H9 (cell line): Measurements from ENCODE around the gene ARHGAP40. TPM values are rescaled to one million over a fixed set of nuclear protein-coding genes. Genes with fewer than 3 reads are reported as not detected.

Source experiments
- DNase-seq: peaks from one replicate; pipeline ENCODE4 v3.0.0-alpha.2; 2017
- H2AFZ ChIP-seq: one replicate; pipeline ENCODE4 v1.6.1; 2013; ENCODE audit warnings: mild to moderate bottlenecking, low read length, control low read depth, moderate library complexity
- H2AK5ac ChIP-seq: 2 replicates; pipeline ENCODE4 v1.6.1; 2013; ENCODE audit warnings: low read length, control low read depth, mixed read lengths; ENCODE audit not compliant: insufficient read length
- H2BK120ac ChIP-seq: one replicate; pipeline ENCODE4 v1.6.1; 2013; ENCODE audit warnings: low read depth, mild to moderate bottlenecking, low read length, control low read depth, inconsistent platforms; ENCODE audit not compliant: poor library complexity, severe bottlenecking
- H2BK12ac ChIP-seq: 2 replicates; pipeline ENCODE4 v1.6.1; 2013; ENCODE audit warnings: low read length, control low read depth, mixed read lengths, low read depth; ENCODE audit not compliant: insufficient read length
- H2BK15ac ChIP-seq: 2 replicates; pipeline ENCODE4 v1.6.1; 2013; ENCODE audit warnings: low read depth, low read length, control low read depth
- H2BK20ac ChIP-seq: one replicate; pipeline ENCODE4 v1.6.1; 2013; ENCODE audit warnings: low read depth, mild to moderate bottlenecking, low read length, control low read depth, inconsistent platforms; ENCODE audit not compliant: poor library complexity, severe bottlenecking
- H2BK5ac ChIP-seq: 2 replicates; pipeline ENCODE4 v1.6.1; 2013; ENCODE audit warnings: low read length, control low read depth, mixed read lengths; ENCODE audit not compliant: insufficient read length
- H3K14ac ChIP-seq: 2 replicates; pipeline ENCODE4 v1.6.1; 2013; ENCODE audit warnings: low read length, control low read depth; ENCODE audit not compliant: insufficient read depth
- H3K18ac ChIP-seq: 2 replicates; pipeline ENCODE4 v1.6.1; 2013; ENCODE audit warnings: low read depth, mild to moderate bottlenecking, mixed read lengths, low read length, control low read depth; ENCODE audit not compliant: insufficient read length
- H3K23ac ChIP-seq: 2 replicates; pipeline ENCODE4 v1.6.1; 2013; ENCODE audit warnings: low read length, control low read depth, mixed read lengths, low read depth; ENCODE audit not compliant: insufficient read length
- H3K23me2 ChIP-seq: 2 replicates; pipeline ENCODE4 v1.6.1; 2013; ENCODE audit warnings: low read depth, mild to moderate bottlenecking, mixed read lengths, low read length, control low read depth; ENCODE audit not compliant: insufficient read length, poor library complexity, severe bottlenecking
- H3K27ac ChIP-seq: 2 replicates; pipeline ENCODE4 v1.5.1; 2013; ENCODE audit warnings: low read length, control low read depth, mixed read lengths, low read depth; ENCODE audit not compliant: insufficient read length
- H3K27me3 ChIP-seq: 2 replicates; pipeline ENCODE4 v1.6.1; 2013; ENCODE audit warnings: low read length, control low read depth, inconsistent platforms; ENCODE audit not compliant: insufficient read depth
- H3K4ac ChIP-seq: 2 replicates; pipeline ENCODE4 v1.6.1; 2013; ENCODE audit warnings: low read depth, mild to moderate bottlenecking, control low read depth, inconsistent platforms, low read length, moderate library complexity
- H3K4me1 ChIP-seq: 2 replicates; pipeline ENCODE4 v1.6.1; 2013; ENCODE audit warnings: low read length, control low read depth, inconsistent platforms; ENCODE audit not compliant: insufficient read depth
- H3K4me2 ChIP-seq: 2 replicates; pipeline ENCODE4 v1.6.1; 2013; ENCODE audit warnings: low read length, control low read depth, mixed read lengths; ENCODE audit not compliant: insufficient read length, insufficient read depth
- H3K56ac ChIP-seq: 2 replicates; pipeline ENCODE4 v1.6.1; 2013; ENCODE audit warnings: low read depth, mild to moderate bottlenecking, mixed read lengths, low read length, control low read depth; ENCODE audit not compliant: insufficient read length
- H3K79me1 ChIP-seq: 2 replicates; pipeline ENCODE4 v1.6.1; 2013; ENCODE audit warnings: low read depth, mild to moderate bottlenecking, moderate library complexity, low read length, control low read depth, inconsistent platforms; ENCODE audit not compliant: insufficient read depth, poor library complexity, severe bottlenecking
- H3K79me2 ChIP-seq: 2 replicates; pipeline ENCODE4 v1.6.1; 2013; ENCODE audit warnings: low read length, control low read depth, inconsistent platforms; ENCODE audit not compliant: insufficient read depth
- H3K9ac ChIP-seq: 2 replicates; pipeline ENCODE4 v1.6.1; 2013; ENCODE audit warnings: low read length, control low read depth, mixed read lengths; ENCODE audit not compliant: insufficient read length; ENCODE audit errors: extremely low read depth
- H3K9me3 ChIP-seq: one replicate; pipeline ENCODE4 v1.6.1; 2013; ENCODE audit warnings: low read depth, low read length, inconsistent platforms; ENCODE audit not compliant: control insufficient read depth
- H3T11ph ChIP-seq: one replicate; pipeline ENCODE4 v1.6.1; 2013; ENCODE audit warnings: mild to moderate bottlenecking, low read length, control low read depth, inconsistent platforms
- H4K20me1 ChIP-seq: one replicate; pipeline ENCODE4 v1.6.1; 2013; ENCODE audit not compliant: control insufficient read depth, insufficient read length, insufficient read depth
- H4K5ac ChIP-seq: 2 replicates; pipeline ENCODE4 v1.6.1; 2013; ENCODE audit warnings: low read depth, mild to moderate bottlenecking, mixed read lengths, low read length, control low read depth; ENCODE audit not compliant: insufficient read length
- H4K8ac ChIP-seq: replicated peaks from 2 replicates; pipeline ENCODE4 v1.6.1; 2013; ENCODE audit warnings: low read length, control low read depth, mixed read lengths, low read depth; ENCODE audit not compliant: insufficient read length
- H4K91ac ChIP-seq: 2 replicates; pipeline ENCODE4 v1.6.1; 2013; ENCODE audit warnings: low read depth, mild to moderate bottlenecking, moderate library complexity, mixed read lengths, low read length, control low read depth; ENCODE audit not compliant: insufficient read length
- H3K27ac Mint-ChIP-seq, 3 experiments: 2 replicates in 2 of 3; 3 replicates in 1 of 3; pipeline ENCODE4 v1.8.0; 2020 to 2021; ENCODE audit warnings: mixed read lengths in 3 of 3, mild to moderate bottlenecking in 1 of 3, moderate library complexity in 1 of 3
- H3K27me3 Mint-ChIP-seq: 2 replicates; pipeline ENCODE4 v1.8.0; 2021; ENCODE audit warnings: low read depth, mild to moderate bottlenecking, moderate library complexity, mixed read lengths
- H3K36me3 Mint-ChIP-seq, 3 experiments: 2 replicates in 2 of 3; 3 replicates in 1 of 3; pipeline ENCODE4 v1.8.0; 2020 to 2021; ENCODE audit warnings: low read depth in 3 of 3, mixed read lengths in 3 of 3; ENCODE audit not compliant: insufficient read depth in 1 of 3
- H3K4me1 Mint-ChIP-seq, 2 experiments: 2 replicates each; pipeline ENCODE4 v1.8.0; 2020; ENCODE audit warnings: mixed read lengths in 2 of 2
- H3K4me3 Mint-ChIP-seq, 2 experiments: 2 replicates in 1 of 2; 3 replicates in 1 of 2; pipeline ENCODE4 v1.8.0; 2020 to 2021; ENCODE audit warnings: mild to moderate bottlenecking in 2 of 2, mixed read lengths in 2 of 2, moderate library complexity in 1 of 2
- H3K9me3 Mint-ChIP-seq, 2 experiments: 2 replicates in 1 of 2; 3 replicates in 1 of 2; pipeline ENCODE4 v1.8.0; 2020; ENCODE audit warnings: mild to moderate bottlenecking in 2 of 2, mixed read lengths in 2 of 2, moderate library complexity in 1 of 2
- WGBS: extraction: QIAGEN DNeasy Blood & Tissue Kit; methylation state at CpG from one replicate; pipeline ENCODE4 v1.1.7; 2013; ENCODE audit warnings: missing lambda C conversion rate, low lambda C conversion rate, mixed read lengths; ENCODE audit not compliant: insufficient read length; ENCODE audit errors: extremely low coverage; 5-methylcytosine and 5-hydroxymethylcytosine counted together
- total RNA-seq: library from RNA; stranded (reverse); gene quantifications from 2 replicates; pipeline ENCODE4 v1.2.1, GENCODE V29; 2021
- TF ChIP-seq, protein P1 (sequence below): fragments of 200-600 bp; sonication (generic); conservative IDR thresholded peaks from 3 replicates; pipeline ENCODE4 v1.8.0; 2021; ENCODE audit warnings: antibody characterized with exemption, mild to moderate bottlenecking

The ARHGAP40 gene
- total RNA-seq, 1 experiment from 2014 or later = 0.17 TPM

DNA sequence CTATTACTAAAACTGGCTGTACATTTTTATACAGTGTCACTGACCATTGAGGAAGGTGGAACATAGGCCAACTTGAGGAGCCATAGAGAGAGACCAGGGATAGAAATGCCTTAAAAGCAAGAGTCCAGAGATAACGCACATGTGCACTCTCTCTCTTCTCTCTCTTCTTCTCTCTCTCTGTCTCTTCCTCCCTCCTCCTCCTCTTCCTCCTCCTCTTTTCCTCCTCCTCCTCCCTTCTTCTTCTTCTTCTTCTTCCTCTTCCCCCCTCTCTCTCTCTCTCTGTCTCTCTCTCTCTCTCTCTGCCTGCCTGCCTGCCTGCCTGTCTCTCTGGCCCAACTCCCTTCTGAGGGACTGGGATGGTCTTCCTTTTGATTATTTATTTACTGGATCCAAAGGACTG, 36.9 kb upstream of the ARHGAP40 start:
- no peak overlapping the region for H3K23ac ChIP-seq
- no peak overlapping the region for H3K14ac ChIP-seq
- H2AK5ac ChIP-seq = no peak overlapping the region
- Mint-ChIP-seq H3K4me3 (no peak overlapping the region), H3K4me1 (no peaks in the 10 kb centered on the region), H3K27ac (no peak overlapping the region), H3K27me3 (no peaks in the 10 kb centered on the region), H3K36me3 (peaks cover 2 to 36% (median 18%) of the 10 kb centered on the region in 3 experiments; a peak in 6 of 7 replicates), H3K9me3 (no peaks in the 10 kb centered on the region)
- no peak overlapping the region for H2BK20ac ChIP-seq
- no peaks in the 10 kb centered on the region for H4K20me1 ChIP-seq
- H3K9me3 ChIP-seq = no peaks in the 10 kb centered on the region
- no peaks in the 10 kb centered on the region for H3K27me3 ChIP-seq
- H2BK120ac ChIP-seq = no peak overlapping the region
- H3K4me2 ChIP-seq = no peak overlapping the region
- H4K8ac ChIP-seq = no peak overlapping the region
- H2BK12ac ChIP-seq = no peak overlapping the region
- no peaks in the 10 kb centered on the region for H3K79me2 ChIP-seq
- no peak overlapping the region for H3K27ac ChIP-seq
- H3K79me1 ChIP-seq = no peaks in the 10 kb centered on the region
- no peak overlapping the region for H2BK5ac ChIP-seq
- H3K23me2 ChIP-seq = no peaks in the 10 kb centered on the region
- no peak overlapping the region for H3K4ac ChIP-seq
- H2AFZ ChIP-seq = no peak overlapping the region
- no peak overlapping the region for H4K5ac ChIP-seq
- no peak overlapping the region for H3K9ac ChIP-seq
- H2BK15ac ChIP-seq = no peak overlapping the region
- H3K56ac ChIP-seq = no peak overlapping the region
- no peak overlapping the region for H4K91ac ChIP-seq
- DNase-seq = no peak
- H3K18ac ChIP-seq = no peak overlapping the region
- H3K4me1 ChIP-seq = no peaks in the 10 kb centered on the region
- TF ChIP-seq, protein P1, sequence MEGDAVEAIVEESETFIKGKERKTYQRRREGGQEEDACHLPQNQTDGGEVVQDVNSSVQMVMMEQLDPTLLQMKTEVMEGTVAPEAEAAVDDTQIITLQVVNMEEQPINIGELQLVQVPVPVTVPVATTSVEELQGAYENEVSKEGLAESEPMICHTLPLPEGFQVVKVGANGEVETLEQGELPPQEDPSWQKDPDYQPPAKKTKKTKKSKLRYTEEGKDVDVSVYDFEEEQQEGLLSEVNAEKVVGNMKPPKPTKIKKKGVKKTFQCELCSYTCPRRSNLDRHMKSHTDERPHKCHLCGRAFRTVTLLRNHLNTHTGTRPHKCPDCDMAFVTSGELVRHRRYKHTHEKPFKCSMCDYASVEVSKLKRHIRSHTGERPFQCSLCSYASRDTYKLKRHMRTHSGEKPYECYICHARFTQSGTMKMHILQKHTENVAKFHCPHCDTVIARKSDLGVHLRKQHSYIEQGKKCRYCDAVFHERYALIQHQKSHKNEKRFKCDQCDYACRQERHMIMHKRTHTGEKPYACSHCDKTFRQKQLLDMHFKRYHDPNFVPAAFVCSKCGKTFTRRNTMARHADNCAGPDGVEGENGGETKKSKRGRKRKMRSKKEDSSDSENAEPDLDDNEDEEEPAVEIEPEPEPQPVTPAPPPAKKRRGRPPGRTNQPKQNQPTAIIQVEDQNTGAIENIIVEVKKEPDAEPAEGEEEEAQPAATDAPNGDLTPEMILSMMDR = no peak
- H3T11ph ChIP-seq = no peak overlapping the region
- no CpG with 5 or more reads among the region's 1 CpG for WGBS
